Memory B cell (primary cell): ENCODE measurements around the gene ASPA.
"Not testable (repeated sequence)": the region's sequence is repeated elsewhere in the genome, so short reads cannot be mapped to it uniquely, and the experiment has no call there.

Source experiments
- ATAC-seq: fragments of 150-1000 bp; cut with Tn5 transposase; 2 replicates; pipeline ENCODE4 v1.10.0; 2021; ENCODE audit warnings: low read depth, mild to moderate bottlenecking, moderate library complexity
- DNase-seq, 2 donors: peaks; one replicate each; pipeline ENCODE4 v3.0.0; 2022; ENCODE audit warnings: low spot score in 2 of 2
- H3K27ac Mint-ChIP-seq: one replicate; pipeline ENCODE4 v1.8.0; 2022; ENCODE audit warnings: mild to moderate bottlenecking, moderate library complexity, mixed read lengths
- H3K27me3 Mint-ChIP-seq: one replicate; pipeline ENCODE4 v1.8.0; 2022; ENCODE audit warnings: mixed read lengths
- H3K36me3 Mint-ChIP-seq: one replicate; pipeline ENCODE4 v1.8.0; 2022; ENCODE audit warnings: mild to moderate bottlenecking, mixed read lengths
- H3K4me1 Mint-ChIP-seq: one replicate; pipeline ENCODE4 v1.8.0; 2022; ENCODE audit warnings: mixed read lengths
- H3K4me3 Mint-ChIP-seq: one replicate; pipeline ENCODE4 v1.8.0; 2022; ENCODE audit warnings: mild to moderate bottlenecking, moderate library complexity, mixed read lengths
- H3K9me3 Mint-ChIP-seq: one replicate; pipeline ENCODE4 v1.8.0; 2022; ENCODE audit warnings: mixed read lengths

The ASPA gene

DNA sequence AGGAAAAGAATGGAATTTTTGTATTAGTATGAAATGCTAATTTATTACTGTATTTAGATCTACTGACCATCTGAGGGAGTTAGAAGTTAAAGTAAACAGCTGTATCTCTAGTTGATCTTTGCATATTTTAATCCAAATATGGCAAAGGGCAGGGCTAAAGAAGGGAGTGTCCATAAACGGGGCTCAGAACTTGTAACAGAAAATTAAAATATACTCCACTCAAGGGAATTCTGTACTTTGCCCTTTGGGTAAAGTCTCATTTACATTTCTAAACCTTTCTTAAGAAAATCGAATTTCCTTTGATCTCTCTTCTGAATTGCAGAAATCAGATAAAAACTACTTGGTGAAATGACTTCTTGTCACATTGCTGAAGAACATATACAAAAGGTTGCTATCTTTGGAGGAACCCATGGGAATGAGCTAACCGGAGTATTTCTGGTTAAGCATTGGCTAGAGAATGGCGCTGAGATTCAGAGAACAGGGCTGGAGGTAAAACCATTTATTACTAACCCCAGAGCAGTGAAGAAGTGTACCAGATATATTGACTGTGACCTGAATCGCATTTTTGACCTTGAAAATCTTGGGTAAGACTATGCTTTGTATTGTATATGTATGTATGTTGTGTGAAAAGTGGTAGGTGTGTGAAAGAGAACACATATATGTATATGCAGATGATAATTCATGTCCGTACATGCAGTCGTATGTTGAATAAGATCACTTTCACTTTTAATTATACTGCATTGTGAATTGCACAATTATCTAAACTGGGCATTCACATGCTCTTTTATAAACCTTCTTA, at the start of gene ASPA:
Gene ASPA, plus strand, starts transcription at position 186 of the 799 bp plus-strand sequence. Its CDS starts 163 bp downstream, at position 349.
- no peak for DNase-seq
- no peak for ATAC-seq
- Mint-ChIP-seq H3K4me3 (peak within 1 kb of the TSS; percentile 68), H3K36me3 (no peaks in the 10 kb centered on the region), H3K4me1 (peaks cover 5% of the 10 kb centered on the region), H3K27ac (no peak within 1 kb of the TSS), H3K27me3 (peaks cover 3% of the 10 kb centered on the region), H3K9me3 (no peaks in the 10 kb centered on the region)

GRCh38 chr17:3433215-3433614, 42.6 kb upstream of the ASPA start:
- not testable (repeated sequence) for H3K27ac Mint-ChIP-seq
- H3K27me3 Mint-ChIP-seq: peaks cover 12% of the 10 kb centered on the region
- ATAC-seq: peak; percentile 79

DNA sequence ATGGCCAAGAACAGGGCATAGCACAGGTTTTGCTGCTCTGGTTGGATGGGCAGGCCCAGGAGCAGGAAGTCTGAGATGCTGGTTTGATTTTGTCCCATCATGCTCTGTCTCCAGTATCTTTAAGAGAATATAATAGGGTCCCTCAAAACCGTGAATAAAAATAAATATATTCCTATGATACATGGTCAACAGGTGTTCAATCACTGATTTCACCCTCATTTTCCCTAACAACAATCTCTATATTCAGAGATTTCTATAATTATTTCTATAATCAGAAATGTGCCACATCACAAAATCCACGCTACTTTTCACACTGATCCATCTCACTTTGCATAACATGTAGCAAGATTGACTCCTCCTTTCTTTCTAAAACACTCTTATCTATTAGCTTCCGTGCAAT, 42.1 kb upstream of the ASPA start, which contains the start of gene OR1E2:
Gene OR1E2, minus strand, starts transcription at position 101 of the 400 bp plus-strand sequence. Its CDS starts 0 bp downstream, at position 101.
- H3K27ac Mint-ChIP-seq: no peak within 1 kb of the TSS
- H3K4me1 Mint-ChIP-seq: peaks cover 5% of the 10 kb centered on the region
- no peak within 1 kb of the TSS for H3K4me3 Mint-ChIP-seq
- DNase-seq (no peak), ATAC-seq (no peak)
- H3K27me3 Mint-ChIP-seq: peaks cover 12% of the 10 kb centered on the region
- peaks cover 7% of the 10 kb centered on the region for H3K9me3 Mint-ChIP-seq
- H3K36me3 Mint-ChIP-seq: no peaks in the 10 kb centered on the region

More at GRCh38 chr17:3433215-3433614, 42.6 kb upstream of the ASPA start:
- not testable (repeated sequence) for H3K36me3 Mint-ChIP-seq, H3K4me3 Mint-ChIP-seq, DNase-seq, H3K9me3 Mint-ChIP-seq, H3K4me1 Mint-ChIP-seq

- Mint-ChIP-seq H3K4me3 (no peak overlapping the region), H3K27ac (no peak overlapping the region), H3K9me3 (no peaks in the 10 kb centered on the region), H3K36me3 (no peaks in the 10 kb centered on the region), H3K27me3 (peaks cover 9% of the 10 kb centered on the region), H3K4me1 (peaks cover 5% of the 10 kb centered on the region)
- ATAC-seq: no peak
- DNase-seq: no peak
These were observed 37.4 kb upstream of the ASPA start for GRCh38 chr17:3438368-3438767.

DNA sequence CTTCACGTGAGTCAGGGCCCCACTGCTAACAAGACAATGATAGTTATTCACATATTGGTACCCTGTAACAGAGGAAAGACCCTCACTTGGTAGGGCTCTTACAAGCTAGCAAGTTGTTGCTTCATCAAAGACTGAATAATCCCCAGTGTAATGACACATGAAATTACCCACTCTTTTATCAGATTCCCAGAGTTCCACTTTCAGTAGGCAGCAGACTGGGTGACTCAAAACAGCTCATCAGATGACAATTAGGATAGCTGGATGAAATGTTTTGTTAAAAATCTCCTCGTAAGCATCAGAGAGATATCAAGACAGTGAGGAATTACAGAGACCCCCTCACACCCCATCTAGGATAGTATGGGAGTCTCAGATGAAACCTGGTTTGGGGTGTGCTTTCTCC, 35.3 kb upstream of the ASPA start:
- H3K9me3 Mint-ChIP-seq: no peaks in the 10 kb centered on the region

GRCh38 chr17:3447625-3448024, 28.2 kb upstream of the ASPA start:
- Mint-ChIP-seq H3K9me3 (no peaks in the 10 kb centered on the region), H3K4me1 (peaks cover under 1% of the 10 kb centered on the region), H3K27me3 (peaks cover 7% of the 10 kb centered on the region), H3K4me3 (no peak overlapping the region), H3K27ac (no peak overlapping the region), H3K36me3 (no peaks in the 10 kb centered on the region)
- no peak for DNase-seq
- no peak for ATAC-seq

More for the DNA sequence above, 35.3 kb upstream of the ASPA start:
- peaks cover 6% of the 10 kb centered on the region for H3K27me3 Mint-ChIP-seq
- no peaks in the 10 kb centered on the region for H3K36me3 Mint-ChIP-seq
- DNase-seq: no peak
- no peak overlapping the region for H3K4me3 Mint-ChIP-seq
- H3K27ac Mint-ChIP-seq: no peak overlapping the region
- ATAC-seq: no peak
- H3K4me1 Mint-ChIP-seq: peaks cover 4% of the 10 kb centered on the region

GRCh38 chr17:3448059-3448665, 27.6 kb upstream of the ASPA start:
- Mint-ChIP-seq H3K4me1 (no peaks in the 10 kb centered on the region), H3K27ac (no peak overlapping the region), H3K36me3 (no peaks in the 10 kb centered on the region), H3K9me3 (no peaks in the 10 kb centered on the region), H3K27me3 (peaks cover 6% of the 10 kb centered on the region), H3K4me3 (no peak overlapping the region)
- no peak for ATAC-seq
- no peak for DNase-seq

- H3K27me3 Mint-ChIP-seq, H3K9me3 Mint-ChIP-seq, H3K27ac Mint-ChIP-seq, H3K4me1 Mint-ChIP-seq, H3K36me3 Mint-ChIP-seq, ATAC-seq, DNase-seq, H3K4me3 Mint-ChIP-seq: not testable (repeated sequence)
These were observed 9.4 kb upstream of the ASPA start for GRCh38 chr17:3466355-3466754.

GRCh38 chr17:3469529-3469928, 6.3 kb upstream of the ASPA start:
- peaks cover 3% of the 10 kb centered on the region for H3K27me3 Mint-ChIP-seq
- H3K27ac Mint-ChIP-seq: no peak overlapping the region
- no peak for ATAC-seq
- no peak for DNase-seq
- H3K4me3 Mint-ChIP-seq: no peak overlapping the region
- H3K9me3 Mint-ChIP-seq: no peaks in the 10 kb centered on the region
- no peaks in the 10 kb centered on the region for H3K4me1 Mint-ChIP-seq
- no peaks in the 10 kb centered on the region for H3K36me3 Mint-ChIP-seq

- ATAC-seq: no peak
- Mint-ChIP-seq H3K9me3 (no peaks in the 10 kb centered on the region), H3K36me3 (no peaks in the 10 kb centered on the region), H3K4me1 (peaks cover 5% of the 10 kb centered on the region), H3K4me3 (no peak within 1 kb of the TSS), H3K27me3 (peaks cover 3% of the 10 kb centered on the region), H3K27ac (no peak within 1 kb of the TSS)
- no peak for DNase-seq
These were observed 4.2 kb upstream of the ASPA start, which contains the start of gene SPATA22 for GRCh38 chr17:3471599-3471998. Gene SPATA22, minus strand, starts transcription at chr17:3471819. Its CDS starts 2,494 bp downstream, at chr17:3469325.

DNA sequence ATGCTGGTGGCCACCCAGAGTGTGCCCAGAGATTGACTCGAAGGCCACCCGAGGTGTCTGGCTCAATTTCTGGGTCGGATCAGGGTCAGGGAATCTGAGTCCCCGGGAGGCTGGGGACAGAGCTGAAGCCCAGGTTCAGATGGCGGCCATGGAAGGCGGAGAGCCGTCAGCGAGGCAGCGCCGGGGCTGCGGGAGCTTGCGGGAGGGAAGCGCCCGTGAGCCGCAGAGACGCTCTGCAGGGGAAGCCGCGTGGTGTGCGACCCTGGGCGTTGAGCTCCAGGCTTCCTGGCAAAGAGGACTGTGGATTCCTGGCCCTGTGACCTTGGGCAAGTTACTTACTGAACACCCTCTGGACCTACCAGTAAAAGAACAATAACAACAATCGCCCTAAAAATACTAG, 3.7 kb upstream of the ASPA start:
- Mint-ChIP-seq H3K36me3 (no peaks in the 10 kb centered on the region), H3K9me3 (no peaks in the 10 kb centered on the region), H3K27ac (no peak overlapping the region), H3K27me3 (peaks cover 3% of the 10 kb centered on the region), H3K4me1 (peaks cover 5% of the 10 kb centered on the region), H3K4me3 (no peak overlapping the region)
- DNase-seq (no peak), ATAC-seq (no peak)

DNA sequence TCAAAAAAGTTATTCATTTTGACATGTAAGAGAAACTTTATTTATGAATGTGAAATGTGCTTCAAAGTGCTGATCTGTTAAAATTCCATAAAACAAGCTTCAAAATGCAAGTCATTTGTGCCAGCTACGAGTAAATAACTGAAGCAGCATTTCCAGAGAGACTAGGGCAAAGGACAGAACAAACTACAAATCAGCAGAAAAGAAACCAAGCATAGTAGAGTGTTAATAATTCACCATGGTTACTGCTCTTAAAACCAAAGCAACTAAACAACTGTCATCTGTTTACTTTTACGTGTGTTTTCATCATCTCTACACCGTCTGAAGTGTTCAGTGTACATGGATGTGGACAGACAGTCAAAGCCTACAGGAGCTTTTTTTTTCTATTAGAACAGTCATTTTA, 1.6 kb upstream of the ASPA start:
- DNase-seq (no peak), ATAC-seq (no peak)
- Mint-ChIP-seq H3K4me1 (peaks cover 5% of the 10 kb centered on the region), H3K4me3 (no peak overlapping the region), H3K9me3 (no peaks in the 10 kb centered on the region), H3K27ac (no peak overlapping the region), H3K36me3 (no peaks in the 10 kb centered on the region), H3K27me3 (peaks cover 2% of the 10 kb centered on the region)

DNA sequence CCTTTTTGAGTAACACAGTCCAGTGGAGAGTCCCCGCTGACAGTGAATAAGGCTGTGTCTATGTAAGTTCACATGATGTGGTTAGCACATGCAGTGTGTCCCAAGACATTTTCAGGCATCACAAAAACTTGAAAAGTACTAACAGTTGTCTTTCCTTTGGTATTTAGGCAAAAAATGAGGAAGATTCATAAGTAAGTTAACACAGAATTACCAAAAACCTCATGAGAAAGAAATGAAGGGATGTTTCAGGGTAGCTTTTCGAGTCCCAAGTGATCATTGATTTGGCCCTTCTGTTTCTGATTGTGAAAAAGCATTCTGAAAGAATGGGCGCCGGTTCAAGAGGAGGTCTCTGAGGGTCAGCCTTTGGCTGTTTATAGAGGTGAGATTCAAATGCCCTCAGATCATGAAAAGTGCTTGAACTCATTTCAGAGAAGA, 529 bp upstream of the ASPA start:
- no peak overlapping the region for H3K4me3 Mint-ChIP-seq
- peaks cover 3% of the 10 kb centered on the region for H3K27me3 Mint-ChIP-seq
- H3K36me3 Mint-ChIP-seq: no peaks in the 10 kb centered on the region
- no peak for ATAC-seq
- H3K9me3 Mint-ChIP-seq: no peaks in the 10 kb centered on the region
- DNase-seq: no peak
- H3K27ac Mint-ChIP-seq: no peak overlapping the region
- peaks cover 5% of the 10 kb centered on the region for H3K4me1 Mint-ChIP-seq

- Mint-ChIP-seq H3K9me3 (peaks cover 1% of the 10 kb centered on the region), H3K27me3 (peaks cover 11% of the 10 kb centered on the region), H3K4me3 (no peak overlapping the region), H3K27ac (no peak overlapping the region), H3K36me3 (no peaks in the 10 kb centered on the region), H3K4me1 (peaks cover 5% of the 10 kb centered on the region)
- no peak for DNase-seq
- no peak for ATAC-seq
These were observed 4.2 kb downstream of the ASPA start for GRCh38 chr17:3479988-3480387.
